Neutrophil (primary cell): ENCODE results near the gene NDUFA3.

Experiments
- H3K27ac ChIP-seq: fragments of 200-600 bp; sonication (generic); 2 replicates; pipeline ENCODE4 v1.5.1; 2016; ENCODE audit warnings: mild to moderate bottlenecking, moderate library complexity
- H3K27me3 ChIP-seq: fragments of 200-600 bp; sonication (generic); 2 replicates; pipeline ENCODE4 v1.6.0; 2016; ENCODE audit warnings: mild to moderate bottlenecking
- H3K36me3 ChIP-seq: fragments of 200-600 bp; sonication (generic); 2 replicates; pipeline ENCODE4 v1.5.1; 2017
- H3K4me1 ChIP-seq, 2 experiments: fragments of 200-600 bp in 1 of 2; sonication (generic) in 1 of 2; 1 replicate in 1 of 2; 2 replicates in 1 of 2; pipeline versions ENCODE4 v1.5.1 to v1.6.1; 2013 to 2016; ENCODE audit warnings: low read depth in 1 of 2, low read length in 1 of 2, mild to moderate bottlenecking in 1 of 2, moderate library complexity in 1 of 2; ENCODE audit not compliant: control insufficient read depth in 1 of 2, insufficient read depth in 1 of 2
- H3K4me3 ChIP-seq, 2 experiments: fragments of 200-600 bp in 1 of 2; sonication (generic) in 1 of 2; 1 replicate in 1 of 2; 2 replicates in 1 of 2; pipeline ENCODE4 v1.5.1; 2013 to 2016; ENCODE audit warnings: low read depth in 1 of 2, low read length in 1 of 2, mild to moderate bottlenecking in 1 of 2, moderate library complexity in 1 of 2
- H3K9me3 ChIP-seq: fragments of 200-600 bp; sonication (generic); 2 replicates; pipeline ENCODE4 v1.5.1; 2016
- CTCF ChIP-seq: fragments of 200-600 bp; sonication (generic); IDR thresholded peaks from 2 replicates; pipeline ENCODE4 v1.5.1; 2016; ENCODE audit warnings: antibody characterized with exemption

Gene NDUFA3

GRCh38 chr19:54156953-54157352, 54.3 kb downstream of the NDUFA3 start:
- no peak for TF ChIP-seq CTCF
- H3K4me1 ChIP-seq, result peaks cover 32 to 34% of the 10 kb centered on the region in 2 experiments
- H3K36me3 ChIP-seq, result peaks cover 63% of the 10 kb centered on the region
- H3K27ac ChIP-seq, result no peak overlapping the region
- no peak overlapping the region for H3K4me3 ChIP-seq
- no peaks in the 10 kb centered on the region for H3K9me3 ChIP-seq
- no peaks in the 10 kb centered on the region for H3K27me3 ChIP-seq
